Ovary (tissue), 9 donors: ENCODE measurements around the gene ARL6IP4. TPM values are rescaled to one million over a fixed set of nuclear protein-coding genes. Genes with fewer than 3 reads are reported as not detected.
A peak's percentile ranks its signal among the peaks of the same experiment; 100 is the strongest.

Source experiments
- DNase-seq, 5 donors: peaks; one replicate each; pipeline ENCODE4 v3.0.0-alpha.2; 2019 to 2020
- H3K27ac ChIP-seq, 2 donors: fragments of 200-600 bp; one replicate each; pipeline versions ENCODE4 v1.5.1 to v1.8.0; 2019 to 2022
- H3K27me3 ChIP-seq: fragments of 200-600 bp; one replicate; pipeline ENCODE4 v1.8.0; 2022
- H3K36me3 ChIP-seq: fragments of 200-600 bp; sonication (generic); one replicate; pipeline ENCODE4 v1.5.1; 2019
- H3K4me1 ChIP-seq: one replicate; pipeline ENCODE4 v1.8.1; 2013; ENCODE audit warnings: mild to moderate bottlenecking, moderate library complexity; ENCODE audit not compliant: insufficient read depth
- H3K4me3 ChIP-seq: fragments of 200-600 bp; sonication (generic); one replicate; pipeline ENCODE4 v1.5.1; 2017
- H3K9me3 ChIP-seq, 2 donors: fragments of 200-600 bp in 1 of 2; sonication (generic) in 1 of 2; one replicate each; pipeline versions ENCODE4 v1.5.1 to v1.8.1; 2013 to 2019; ENCODE audit warnings: mild to moderate bottlenecking in 1 of 2, moderate library complexity in 1 of 2
- CTCF ChIP-seq, 3 donors: fragments of 450-650 bp in 2 of 3; fragments of 200-600 bp in 1 of 3; IDR thresholded peaks; one replicate each; pipeline versions ENCODE4 v1.5.1 to v1.8.0; 2016 to 2022; ENCODE audit warnings: antibody characterized with exemption in 3 of 3, mild to moderate bottlenecking in 1 of 3
- EP300 ChIP-seq: sonication (generic); formaldehyde crosslinking; IDR thresholded peaks from one replicate; pipeline ENCODE4 v1.6.1; 2017; ENCODE audit warnings: antibody characterized with exemption
- POLR2A ChIP-seq: fragments of 450-650 bp; IDR thresholded peaks from one replicate; pipeline ENCODE4 v1.6.1; 2017; ENCODE audit warnings: antibody characterized with exemption, mild to moderate bottlenecking, moderate library complexity
- WGBS, 3 donors: extraction: QIAGEN DNeasy Blood & Tissue Kit in 1 of 3; methylation state at CpG; one replicate each; pipeline versions ENCODE4 v1.1.5 to v1.1.7; 2013 to 2017; 5-methylcytosine and 5-hydroxymethylcytosine counted together
- intact Hi-C, 4 donors: fragments of 100-400 bp; cut with DNase I; formaldehyde crosslinking; loops; one replicate each; pipeline versions ENCODE4 v1.11.0 to v1.15.1; 2022 to 2023
- polyA plus RNA-seq, 2 donors: library from polyadenylated mRNA; stranded (reverse); fragments of 200-250 nt in 1 of 2; fragments of 350-450 nt in 1 of 2; fragmentation: Illumina TruSeq in 1 of 2; extraction: RNeasy Lipid Tissue Mini Kit (QIAGEN cat#74804) in 1 of 2; gene quantifications; one replicate each; pipeline ENCODE4 v1.2.3, GENCODE V29; 2013 to 2014
- total RNA-seq, 7 donors: library from RNA; depleted of rRNA in 2 of 7; stranded (reverse); fragments of >200 nt in 2 of 7; fragmentation: NEBNext Ultra II Directional in 3 of 7; extraction: Animal tissue kit (Norgen Biotek cat#: 25700) in 3 of 7; gene quantifications; one replicate each; pipeline versions ENCODE4 v1.1.0 to v1.2.4, GENCODE V29; 2016 to 2023
- donor health status: DM: no; HTN: no; CAD: no; lungs with moderate emphysema.
- donor health status: DM: no; HTN: no; CAD: no.
- donor health status: Bipolar disorder and iron deficiency.
- donor health status: DM: yes; HTN: yes; CAD: no.
- donor health status: DM: no; HTN: no; CAD: no.
- donor health status: DM: yes; HTN: yes; CAD: no.

Gene ARL6IP4
- total and polyA plus RNA-seq, 9 donors: 65.4 to 313 (median 192) TPM

GRCh38 chr12:122994781-122995502, 14.5 kb downstream of the ARL6IP4 start:
- intact Hi-C loops: no loop called here
- Histone ChIP-seq H3K9me3 (no peaks in the 10 kb centered on the region), H3K27me3 (no peaks in the 10 kb centered on the region), H3K36me3 (no peaks in the 10 kb centered on the region), H3K4me1 (no peaks in the 10 kb centered on the region), H3K27ac (no peak overlapping the region), H3K4me3 (no peak overlapping the region)
- TF ChIP-seq CTCF (IDR thresholded peaks at IDR 0.05) (no peak), EP300 (no peak), POLR2A (no peak)
- 85 to 86% (median 85%) methylated on average over 13 of the region's 13 CpGs for WGBS, 3 donors
- DNase-seq: peak in 1 of 5 donors; percentile 24

- H3K27me3 ChIP-seq: no peaks in the 10 kb centered on the region
- no peak overlapping the region for H3K4me3 ChIP-seq
- peak in 2 of 5 donors; percentile 54 to 72 for DNase-seq
- H3K36me3 ChIP-seq: no peaks in the 10 kb centered on the region
- no peaks in the 10 kb centered on the region for H3K4me1 ChIP-seq
- TF ChIP-seq EP300 (no peak), POLR2A (no peak), CTCF (IDR thresholded peaks at IDR 0.05) (no peak)
- intact Hi-C loops: no loop called here
- WGBS, 3 donors: 60 to 68% (median 61%) methylated on average over 20 of the region's 20 CpGs
- no peaks in the 10 kb centered on the region for H3K9me3 ChIP-seq
- no peak overlapping the region for H3K27ac ChIP-seq
Observed at GRCh38 chr12:122995503-122996187, 15.2 kb downstream of the ARL6IP4 start.

- Histone ChIP-seq H3K27ac (no peak overlapping the region), H3K36me3 (no peaks in the 10 kb centered on the region), H3K4me1 (no peaks in the 10 kb centered on the region), H3K27me3 (no peaks in the 10 kb centered on the region), H3K9me3 (no peaks in the 10 kb centered on the region), H3K4me3 (no peak overlapping the region)
- TF ChIP-seq POLR2A: no peak
- no peak for TF ChIP-seq CTCF (IDR thresholded peaks at IDR 0.05)
- no peak for TF ChIP-seq EP300
- no peak for DNase-seq
- 74 to 83% (median 82%) methylated on average over 7 of the region's 7 CpGs for WGBS, 3 donors
- intact Hi-C loops: no loop called here
Observed at GRCh38 chr12:122996188-122996601, 15.7 kb downstream of the ARL6IP4 start.

GRCh38 chr12:122996621-122997342, 16.3 kb downstream of the ARL6IP4 start:
- Histone ChIP-seq H3K4me1 (no peaks in the 10 kb centered on the region), H3K36me3 (no peaks in the 10 kb centered on the region), H3K4me3 (no peak overlapping the region), H3K27ac (no peak overlapping the region), H3K27me3 (no peaks in the 10 kb centered on the region), H3K9me3 (no peaks in the 10 kb centered on the region)
- DNase-seq: no peak
- 89 to 93% (median 92%) methylated on average over 14 to 16 of the region's 16 CpGs for WGBS, 3 donors
- intact Hi-C loops: no loop called here
- no peak for TF ChIP-seq EP300
- TF ChIP-seq POLR2A: no peak
- no peak for TF ChIP-seq CTCF (IDR thresholded peaks at IDR 0.05)
